Left renal cortex interstitium (tissue), 4 donors: ENCODE results near the gene CDKN1B. TPM values are rescaled to one million over a fixed set of nuclear protein-coding genes. Genes with fewer than 3 reads are reported as not detected.
"Not testable (repeated sequence)": the region's sequence is repeated elsewhere in the genome, so short reads cannot be mapped to it uniquely, and the experiment has no call there.

Experiments
- DNase-seq, 4 donors: peaks; one replicate each; pipeline ENCODE4 v3.0.0-alpha.2; 2013; ENCODE audit warnings: low read depth in 4 of 4, low spot score in 2 of 4, missing footprints in 1 of 4
- polyA plus RNA-seq, 4 donors: library from polyadenylated mRNA; unstranded; fragments of 120-200 nt; gene quantifications; one replicate each; pipeline ENCODE4 v1.2.1, GENCODE V29; 2013; ENCODE audit not compliant: insufficient read length in 4 of 4

CDKN1B gene
- polyA plus RNA-seq, 4 donors = 60.7 to 81.3 (median 73.0) TPM

GRCh38 chr12:12723149-12723680 is 6.0 kb downstream of the CDKN1B start:
- DNase-seq = no peak

GRCh38 chr12:12723681-12724420 is 6.7 kb downstream of the CDKN1B start:
- DNase-seq = no peak

- DNase-seq = peak in 1 of 4 donors; percentile 52
Observed at GRCh38 chr12:12724421-12725085, 7.4 kb downstream of the CDKN1B start.

- peak; percentile 91 to 97 (median 95) for DNase-seq
Observed at GRCh38 chr12:12725086-12725955, 8.2 kb downstream of the CDKN1B start.

- DNase-seq = no peak
Observed at GRCh38 chr12:12725956-12726554, 8.9 kb downstream of the CDKN1B start.

- peak in 1 of 4 donors; percentile 60 for DNase-seq
Observed at GRCh38 chr12:12726555-12727093, 9.5 kb downstream of the CDKN1B start.

GRCh38 chr12:12731178-12731577 is 14.0 kb downstream of the CDKN1B start:
- no peak for DNase-seq

- DNase-seq = no peak
Observed at GRCh38 chr12:12731785-12732184, 14.6 kb downstream of the CDKN1B start.

GRCh38 chr12:12733118-12733517 is 15.9 kb downstream of the CDKN1B start:
- DNase-seq = no peak

GRCh38 chr12:12734054-12734453 is 16.9 kb downstream of the CDKN1B start:
- DNase-seq = no peak

- DNase-seq = no peak
Observed at GRCh38 chr12:12734561-12735071, 17.4 kb downstream of the CDKN1B start.

GRCh38 chr12:12735301-12735700 is 18.1 kb downstream of the CDKN1B start:
- DNase-seq = no peak

- DNase-seq = no peak
Observed at GRCh38 chr12:12736759-12737676, 19.9 kb downstream of the CDKN1B start.

GRCh38 chr12:12738152-12738551 is 21.0 kb downstream of the CDKN1B start:
- not testable (repeated sequence) for DNase-seq

- DNase-seq = no peak
Observed at GRCh38 chr12:12741660-12742059, 24.5 kb downstream of the CDKN1B start.

GRCh38 chr12:12744546-12745305 is 27.6 kb downstream of the CDKN1B start:
- no peak for DNase-seq

- DNase-seq = no peak
Observed at GRCh38 chr12:12745576-12746211, 28.5 kb downstream of the CDKN1B start.

GRCh38 chr12:12747278-12747677 is 30.1 kb downstream of the CDKN1B start:
- DNase-seq = no peak
